BE2C (cell line): ENCODE data around the gene EXOSC1.

Experiments used
- DNase-seq: peaks from one replicate; pipeline ENCODE4 v3.0.0-alpha.2; 2020
- H3K27me3 ChIP-seq: fragments of 250-450 bp; sonication (Bioruptor Pico); 2 replicates; pipeline ENCODE4 v1.5.1; 2020; ENCODE audit warnings: mild to moderate bottlenecking
- H3K36me3 ChIP-seq: fragments of 250-450 bp; sonication (Bioruptor Pico); 2 replicates; pipeline ENCODE4 v1.5.1; 2020; ENCODE audit warnings: mild to moderate bottlenecking
- H3K4me1 ChIP-seq: fragments of 250-450 bp; sonication (Bioruptor Pico); 2 replicates; pipeline ENCODE4 v1.5.1; 2020
- H3K4me3 ChIP-seq: 2 replicates; pipeline ENCODE4 v1.5.1; 2011; ENCODE audit warnings: low read depth, low read length
- H3K9me3 ChIP-seq: fragments of 250-450 bp; sonication (Bioruptor Pico); 2 replicates; pipeline ENCODE4 v1.5.1; 2020
- TF ChIP-seq, protein P1 (sequence below): IDR thresholded peaks from 2 replicates; pipeline ENCODE4 v1.5.1; 2012; ENCODE audit warnings: mild to moderate bottlenecking, low read depth, low read length

The EXOSC1 gene

DNA sequence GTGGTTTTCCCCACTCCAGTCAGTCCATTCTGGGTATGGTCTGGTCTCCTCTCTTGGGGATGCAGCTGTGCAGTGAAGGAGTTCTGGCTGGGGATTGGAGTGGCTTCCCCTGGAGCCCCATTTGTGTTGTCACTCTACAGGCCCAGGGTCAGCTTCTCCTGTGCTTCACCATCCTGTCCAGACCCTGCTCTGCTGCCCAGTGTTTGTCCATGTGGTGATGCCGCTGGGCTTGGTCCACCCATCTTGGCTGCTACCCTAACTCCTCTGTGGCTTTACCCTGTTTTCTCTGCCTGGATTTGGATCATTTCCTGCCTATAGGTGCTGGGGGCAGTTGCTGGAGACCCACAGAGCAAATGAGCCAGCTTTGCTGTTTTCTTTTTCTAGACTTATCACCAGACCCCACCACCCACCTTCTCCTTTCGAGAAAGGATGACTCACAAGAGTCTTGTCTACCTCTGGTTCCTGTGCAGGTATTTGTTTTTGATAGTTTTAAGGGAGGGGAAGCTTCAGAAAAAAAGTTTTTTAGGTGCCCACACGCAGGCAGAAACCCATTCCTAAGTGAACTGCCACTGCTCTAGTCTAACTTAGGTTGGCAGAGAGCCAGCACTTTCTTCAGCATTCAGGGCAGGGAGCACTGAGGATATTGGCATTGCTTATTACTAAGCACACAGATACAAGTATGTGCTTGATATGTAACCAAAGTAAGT is 8.7 kb upstream of the EXOSC1 start:
- no peaks in the 10 kb centered on the region for H3K27me3 ChIP-seq
- TF ChIP-seq, protein P1, sequence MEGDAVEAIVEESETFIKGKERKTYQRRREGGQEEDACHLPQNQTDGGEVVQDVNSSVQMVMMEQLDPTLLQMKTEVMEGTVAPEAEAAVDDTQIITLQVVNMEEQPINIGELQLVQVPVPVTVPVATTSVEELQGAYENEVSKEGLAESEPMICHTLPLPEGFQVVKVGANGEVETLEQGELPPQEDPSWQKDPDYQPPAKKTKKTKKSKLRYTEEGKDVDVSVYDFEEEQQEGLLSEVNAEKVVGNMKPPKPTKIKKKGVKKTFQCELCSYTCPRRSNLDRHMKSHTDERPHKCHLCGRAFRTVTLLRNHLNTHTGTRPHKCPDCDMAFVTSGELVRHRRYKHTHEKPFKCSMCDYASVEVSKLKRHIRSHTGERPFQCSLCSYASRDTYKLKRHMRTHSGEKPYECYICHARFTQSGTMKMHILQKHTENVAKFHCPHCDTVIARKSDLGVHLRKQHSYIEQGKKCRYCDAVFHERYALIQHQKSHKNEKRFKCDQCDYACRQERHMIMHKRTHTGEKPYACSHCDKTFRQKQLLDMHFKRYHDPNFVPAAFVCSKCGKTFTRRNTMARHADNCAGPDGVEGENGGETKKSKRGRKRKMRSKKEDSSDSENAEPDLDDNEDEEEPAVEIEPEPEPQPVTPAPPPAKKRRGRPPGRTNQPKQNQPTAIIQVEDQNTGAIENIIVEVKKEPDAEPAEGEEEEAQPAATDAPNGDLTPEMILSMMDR: no peak
- no peak for DNase-seq
- H3K36me3 ChIP-seq: peaks cover 63% of the 10 kb centered on the region
- peaks cover 3% of the 10 kb centered on the region; the same call in 1 of the 2 replicates for H3K4me1 ChIP-seq
- H3K4me3 ChIP-seq: no peak overlapping the region
- H3K9me3 ChIP-seq: no peaks in the 10 kb centered on the region

- H3K9me3 ChIP-seq: no peaks in the 10 kb centered on the region
- no peak overlapping the region for H3K4me3 ChIP-seq
- peaks cover 3% of the 10 kb centered on the region; the same call in 1 of the 2 replicates for H3K4me1 ChIP-seq
- H3K36me3 ChIP-seq: peaks cover 43% of the 10 kb centered on the region
- no peak for DNase-seq
- H3K27me3 ChIP-seq: no peaks in the 10 kb centered on the region
- TF ChIP-seq, protein P1: no peak
Measured at GRCh38 chr10:97452352-97452751, 6.5 kb upstream of the EXOSC1 start.

- Histone ChIP-seq H3K9me3 (no peaks in the 10 kb centered on the region), H3K36me3 (peaks cover 37% of the 10 kb centered on the region)
- TF ChIP-seq, protein P1: no peak
Measured at GRCh38 chr10:97451605-97452004, 5.8 kb upstream of the EXOSC1 start.

DNA sequence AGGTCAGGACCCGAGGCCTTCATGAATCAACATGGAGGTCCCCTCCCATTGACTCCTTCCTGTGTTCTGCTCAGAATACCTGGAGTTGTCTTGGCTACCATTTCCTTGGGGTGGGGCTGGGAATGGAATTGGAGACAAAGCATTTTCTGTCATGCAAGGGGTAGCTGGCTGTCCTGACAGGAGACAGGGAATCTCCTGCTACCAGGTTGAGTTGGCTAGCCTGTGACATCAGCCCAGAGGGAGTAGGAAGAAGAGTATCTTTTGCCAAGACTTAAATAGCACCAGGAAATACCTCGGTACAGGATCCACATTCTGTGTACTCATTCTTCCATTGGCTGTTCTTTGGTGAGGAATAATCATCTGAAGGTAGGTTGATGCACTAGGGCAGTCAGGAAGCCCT is 5.0 kb upstream of the EXOSC1 start:
- Histone ChIP-seq H3K4me3 (no peak overlapping the region), H3K9me3 (no peaks in the 10 kb centered on the region), H3K27me3 (no peaks in the 10 kb centered on the region), H3K36me3 (peaks cover 29% of the 10 kb centered on the region), H3K4me1 (peaks cover 3% of the 10 kb centered on the region; the same call in 1 of the 2 replicates)
- DNase-seq: no peak
- TF ChIP-seq, protein P1: no peak

More at GRCh38 chr10:97451605-97452004, 5.8 kb upstream of the EXOSC1 start:
- Histone ChIP-seq H3K27me3 (no peaks in the 10 kb centered on the region), H3K4me3 (no peak overlapping the region), H3K4me1 (peaks cover 3% of the 10 kb centered on the region; the same call in 1 of the 2 replicates)
- DNase-seq: no peak

DNA sequence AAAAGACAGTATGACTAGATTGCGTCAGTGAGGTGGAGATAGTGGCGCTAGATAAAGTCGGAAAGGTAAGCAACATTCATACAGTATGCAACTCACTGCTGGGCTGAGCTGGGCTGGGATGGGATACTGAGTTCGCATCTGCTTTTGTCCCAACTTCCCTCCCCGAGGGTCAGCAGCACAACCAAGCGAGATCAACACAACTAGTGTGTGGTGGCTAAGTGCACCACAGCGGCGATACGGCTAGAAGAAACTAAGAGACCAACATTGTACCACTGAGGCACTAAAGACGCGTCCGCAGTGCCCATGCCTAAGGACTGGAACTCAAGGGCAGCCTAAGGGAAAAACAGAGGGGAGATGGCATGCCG is 467 bp downstream of the EXOSC1 start:
- Histone ChIP-seq H3K4me1 (no peaks in the 10 kb centered on the region), H3K27me3 (no peaks in the 10 kb centered on the region), H3K4me3 (peak overlapping the region; percentile 100), H3K36me3 (peaks cover 13% of the 10 kb centered on the region), H3K9me3 (no peaks in the 10 kb centered on the region)
- TF ChIP-seq, protein P1: no peak
- no peak for DNase-seq

GRCh38 chr10:97444212-97444611 is 1.6 kb downstream of the EXOSC1 start:
- H3K36me3 ChIP-seq: peaks cover 18% of the 10 kb centered on the region
- TF ChIP-seq, protein P1: no peak
- H3K9me3 ChIP-seq: no peaks in the 10 kb centered on the region
- DNase-seq: no peak
- no peaks in the 10 kb centered on the region for H3K27me3 ChIP-seq
- H3K4me1 ChIP-seq: no peaks in the 10 kb centered on the region
- H3K4me3 ChIP-seq: no peak overlapping the region
